AG08395 (cell line): ENCODE results near the gene FBXL15.

Experiments used
- DNase-seq: peaks from one replicate; pipeline ENCODE4 v3.0.0; 2012; ENCODE audit warnings: mixed read lengths, low spot score

The FBXL15 gene

DNA sequence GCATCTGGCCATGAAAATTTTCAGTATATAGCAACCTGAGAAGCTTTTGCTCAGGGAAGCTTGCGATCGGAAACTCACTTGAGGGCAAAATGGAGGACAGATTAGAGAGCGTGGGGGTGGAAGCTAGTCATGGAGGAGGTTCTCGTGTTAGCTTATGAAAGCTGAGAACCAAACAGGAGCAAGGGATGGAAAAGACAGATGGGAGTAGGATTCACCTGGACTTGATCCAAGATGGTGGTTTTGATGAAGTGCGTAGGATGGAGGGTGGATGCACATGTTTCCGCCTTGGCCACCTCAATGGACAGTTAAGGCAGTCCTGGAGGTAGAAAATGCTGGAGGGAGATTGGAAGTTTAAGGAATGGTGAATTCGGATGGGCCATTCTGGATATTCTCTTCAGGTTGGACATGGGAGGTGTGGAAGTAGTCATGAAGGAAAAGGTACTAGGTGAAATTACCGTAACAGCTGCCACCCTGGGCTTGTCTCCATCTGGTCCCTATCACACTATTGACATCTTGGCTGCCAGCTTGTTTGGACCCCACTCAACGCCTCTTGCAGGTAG, 37.0 kb downstream of the FBXL15 start:
- no peak for DNase-seq

DNA sequence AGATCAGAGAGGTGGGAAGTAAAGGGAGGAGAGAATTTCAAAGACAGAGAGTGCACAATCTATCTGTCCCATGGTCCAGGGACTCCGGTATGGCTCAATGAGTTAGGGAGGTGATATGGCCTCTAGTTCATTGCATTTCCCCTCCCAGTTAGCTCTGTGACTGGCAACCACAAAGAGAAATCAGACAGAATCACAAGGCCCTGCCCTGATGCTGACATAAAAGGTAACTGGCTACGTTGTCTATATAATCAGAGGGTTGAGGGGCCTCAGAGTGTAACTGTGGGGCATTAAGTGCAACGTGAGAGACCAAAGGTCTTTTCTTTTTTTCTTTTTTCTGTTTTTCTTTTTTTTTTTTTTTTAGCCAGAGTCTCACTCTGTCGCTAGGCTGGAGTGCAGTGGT, 38.0 kb downstream of the FBXL15 start:
- DNase-seq, result no peak

DNA sequence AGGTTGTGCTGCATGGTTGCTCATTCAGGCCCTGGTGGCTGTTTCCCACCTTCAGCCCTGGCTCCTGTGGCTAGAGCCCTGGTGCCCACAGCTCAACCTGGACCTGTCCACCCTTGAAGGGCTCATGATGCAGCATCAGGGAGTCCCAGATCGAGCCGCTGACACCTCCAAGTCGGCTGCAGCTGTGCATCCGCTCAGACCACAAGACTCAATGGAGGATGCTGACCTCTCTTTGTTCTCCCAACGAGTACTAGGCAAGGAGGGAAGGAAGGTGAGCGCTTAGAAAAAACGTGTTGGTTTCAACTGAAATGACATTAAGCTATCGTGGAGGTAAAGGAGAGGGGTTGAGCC, 40.2 kb downstream of the FBXL15 start:
- no peak for DNase-seq

DNA sequence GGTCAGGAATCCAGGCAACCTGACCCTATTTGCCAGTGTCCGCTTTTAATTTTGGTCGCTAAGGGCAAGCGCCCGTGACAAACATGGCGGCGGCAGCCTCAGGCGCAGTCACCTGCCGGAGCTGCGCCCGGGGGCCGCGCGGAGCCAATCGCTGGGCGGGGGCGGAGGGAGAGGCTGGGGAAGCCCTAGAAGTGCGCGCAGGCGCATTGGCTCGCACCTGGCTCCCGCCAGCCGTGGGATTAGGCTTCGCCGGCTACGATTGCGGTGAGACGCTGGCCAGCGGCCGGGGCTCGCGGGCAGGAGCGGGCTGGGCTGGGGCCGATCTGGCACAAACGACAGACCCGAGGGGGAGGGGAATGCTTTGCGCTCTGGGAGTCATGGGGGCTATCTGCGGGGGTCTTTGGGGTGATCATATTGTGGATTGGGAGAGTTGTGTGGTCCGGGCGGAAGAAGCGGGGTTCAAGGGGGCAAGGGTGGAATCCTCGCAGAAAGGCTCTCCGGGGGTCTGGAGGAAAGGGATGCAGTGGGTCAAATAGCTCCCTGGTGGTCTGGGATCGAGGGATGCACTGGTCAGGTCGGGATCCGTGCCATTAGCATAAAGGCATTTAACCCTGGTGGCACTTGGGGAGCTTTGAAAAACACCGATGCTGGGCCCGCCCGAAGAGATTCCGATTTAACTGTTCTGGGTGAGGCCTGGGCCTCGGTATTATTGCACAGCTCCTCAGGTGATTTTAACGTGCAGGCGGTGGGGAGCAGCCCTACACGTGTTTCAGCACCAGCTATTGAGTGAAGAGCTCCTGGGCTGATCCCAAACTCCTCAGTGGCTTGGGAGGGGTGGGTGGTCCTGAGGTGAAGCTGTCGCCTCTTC, 40.8 kb downstream of the FBXL15 start:
- DNase-seq, result peak; percentile 93

DNA sequence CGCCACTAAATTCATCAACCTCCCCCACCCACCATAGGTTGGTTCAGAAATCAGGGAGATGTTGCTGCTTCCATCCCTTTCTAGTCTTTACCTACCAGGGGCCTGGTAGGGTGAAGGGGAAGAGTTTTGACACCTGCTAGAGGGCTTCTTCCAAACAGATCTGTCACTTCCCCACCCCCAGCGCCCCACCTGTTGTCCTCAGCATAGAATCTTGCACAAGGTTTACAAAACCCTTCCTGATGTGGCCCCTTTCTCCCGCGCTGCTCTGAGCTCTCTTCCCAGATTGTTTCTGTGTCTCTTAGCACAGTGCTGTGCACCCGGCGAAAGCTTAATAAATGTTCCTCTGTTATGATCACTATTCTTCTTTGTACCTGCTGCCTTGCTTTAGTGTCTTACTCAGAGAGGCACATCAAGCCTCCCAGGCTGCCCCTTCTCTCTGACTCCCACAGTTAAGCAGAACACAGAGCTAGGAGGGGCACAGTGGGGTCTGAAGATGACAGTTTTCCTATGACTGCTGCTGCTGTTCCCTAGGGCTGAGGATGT, 41.9 kb downstream of the FBXL15 start:
- no peak for DNase-seq

DNA sequence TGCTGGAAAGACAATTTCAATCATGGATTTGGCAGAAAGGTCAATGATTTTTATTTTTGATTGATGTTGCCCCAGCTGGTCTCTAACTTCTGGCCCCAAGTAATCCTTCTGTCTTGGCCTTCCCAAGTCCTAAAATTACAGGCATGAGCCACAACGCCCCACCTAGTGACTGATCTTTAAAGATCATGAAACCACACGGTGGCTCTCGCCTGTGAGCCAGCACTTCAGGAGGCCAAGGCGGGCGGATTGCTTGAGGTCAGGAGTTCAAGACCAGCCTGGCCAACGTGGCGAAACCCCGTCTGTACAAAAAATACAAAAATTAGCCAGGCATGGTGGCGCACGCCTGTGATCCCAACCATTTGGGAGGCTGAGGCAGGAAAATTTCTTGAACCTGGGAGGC, 43.3 kb downstream of the FBXL15 start:
- no peak for DNase-seq

DNA sequence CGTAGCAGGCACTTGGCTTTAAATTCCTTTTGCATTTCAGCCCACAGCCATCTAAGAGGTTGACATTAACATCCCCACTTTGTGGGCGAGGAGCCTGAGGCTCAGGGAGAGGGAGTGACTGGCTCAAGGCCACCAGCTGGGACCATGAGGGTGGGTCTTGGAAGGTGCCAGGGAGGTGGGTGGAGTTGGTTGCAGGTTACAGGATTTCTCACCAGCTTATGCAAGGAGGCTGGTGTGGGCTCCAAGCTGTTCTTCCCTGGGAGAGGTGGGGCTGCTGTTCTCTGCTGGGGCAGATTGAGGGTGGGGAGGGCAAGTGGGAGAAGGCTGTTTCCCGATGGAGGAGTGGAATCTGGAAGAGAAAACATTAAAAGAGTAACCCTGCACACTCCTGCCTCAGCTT, 44.8 kb downstream of the FBXL15 start:
- DNase-seq, result no peak

DNA sequence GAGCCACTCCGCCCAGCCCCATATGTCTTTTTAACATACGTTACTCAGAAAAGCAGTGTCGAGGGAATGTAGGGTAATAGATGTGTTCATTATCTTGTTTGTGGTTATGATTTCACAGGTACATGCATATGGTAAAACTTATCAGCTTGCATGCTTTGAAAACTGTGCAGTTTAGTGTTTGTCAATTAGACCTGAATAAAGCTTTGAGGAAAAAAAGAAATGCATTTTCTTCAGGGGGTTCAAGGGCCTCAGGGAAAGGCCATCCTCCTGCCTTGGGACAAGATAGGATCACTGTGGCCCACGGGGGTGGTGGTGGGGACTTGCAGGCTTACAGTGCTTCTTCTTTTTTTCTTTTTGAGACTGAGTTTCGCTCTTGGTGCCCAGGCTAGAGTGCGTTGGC, 46.7 kb downstream of the FBXL15 start:
- DNase-seq, result no peak

DNA sequence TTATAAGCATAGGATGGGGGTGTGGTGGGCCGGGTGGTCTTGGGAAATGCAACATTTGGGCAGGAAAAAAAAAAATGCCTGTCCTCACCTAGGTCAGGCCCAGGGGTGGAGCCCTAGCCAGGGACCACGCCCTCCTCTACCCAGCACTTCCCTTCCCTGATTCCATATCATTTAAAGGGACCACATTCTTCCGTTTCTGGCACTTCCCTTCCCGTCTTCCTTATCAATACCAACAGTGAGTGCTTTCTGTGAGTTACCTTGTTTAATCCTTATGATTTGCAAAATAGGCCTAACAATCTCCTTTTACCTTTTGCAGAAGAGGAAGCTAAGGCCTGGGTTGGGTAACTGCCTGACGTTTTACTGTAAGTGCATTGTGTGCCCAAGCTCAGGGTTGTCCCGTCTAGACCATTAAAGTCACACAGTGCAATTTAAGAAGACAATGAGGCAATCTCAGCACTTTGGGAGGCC, 47.4 kb downstream of the FBXL15 start:
- no peak for DNase-seq

DNA sequence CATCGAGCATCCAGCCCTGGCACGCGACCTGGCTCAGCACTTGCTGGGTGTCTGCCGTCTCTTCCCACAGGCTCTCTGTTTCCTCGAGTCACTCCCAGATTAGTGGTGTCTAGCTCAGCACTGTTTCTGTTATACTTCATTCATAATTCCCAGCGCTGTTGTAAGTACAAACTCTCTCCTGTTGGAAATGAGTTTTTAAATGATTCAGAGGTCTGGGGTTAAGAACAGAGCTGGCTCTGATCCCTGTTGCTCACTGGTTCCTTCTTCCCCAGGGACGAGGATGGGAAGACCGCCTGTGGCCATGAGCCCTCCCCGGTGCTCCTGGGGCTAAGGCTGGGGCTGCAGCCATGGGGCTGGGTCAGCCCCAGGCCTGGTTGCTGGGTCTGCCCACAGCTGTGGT, 48.0 kb downstream of the FBXL15 start:
- no peak for DNase-seq

DNA sequence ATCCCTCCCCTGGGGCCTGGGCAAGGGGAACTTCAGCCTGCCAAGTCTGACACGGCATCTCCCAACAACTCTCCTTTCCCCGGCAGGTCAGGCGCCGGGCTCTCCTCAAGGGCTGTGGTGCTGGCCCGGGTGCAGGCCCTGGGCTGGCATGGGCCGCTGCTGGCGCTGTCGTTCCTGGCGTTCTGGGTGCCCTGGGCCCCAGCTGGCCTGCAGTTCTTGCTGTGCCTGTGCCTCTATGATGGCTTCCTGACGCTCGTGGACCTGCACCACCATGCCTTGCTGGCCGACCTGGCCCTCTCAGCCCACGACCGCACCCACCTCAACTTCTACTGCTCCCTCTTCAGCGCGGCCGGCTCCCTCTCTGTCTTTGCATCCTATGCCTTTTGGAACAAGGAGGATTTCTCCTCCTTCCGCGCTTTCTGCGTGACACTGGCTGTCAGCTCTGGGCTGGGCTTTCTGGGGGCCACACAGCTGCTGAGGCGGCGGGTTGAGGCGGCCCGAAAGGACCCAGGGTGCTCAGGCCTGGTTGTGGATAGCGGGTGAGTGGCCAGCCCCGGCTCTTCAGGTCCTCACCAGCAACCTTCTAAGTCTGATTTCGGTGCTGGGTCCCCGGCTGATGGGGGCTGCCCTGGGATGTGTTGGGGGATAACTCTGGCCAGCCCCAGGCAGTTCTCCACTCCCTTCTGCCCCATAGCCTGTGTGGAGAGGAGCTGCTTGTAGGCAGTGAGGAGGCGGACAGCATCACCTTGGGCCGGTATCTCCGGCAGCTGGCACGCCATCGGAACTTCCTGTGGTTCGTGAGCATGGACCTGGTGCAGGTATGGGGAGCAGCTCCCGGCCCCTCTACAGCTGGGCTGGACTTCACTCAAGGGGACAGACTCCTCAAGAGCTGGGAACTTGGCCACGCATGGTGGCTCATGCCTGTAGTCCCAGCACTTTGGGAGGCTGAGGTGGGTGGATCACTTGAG, 50.2 kb downstream of the FBXL15 start:
- no peak for DNase-seq
